Stimulated activated CD8-positive, alpha-beta memory T cell treated with anti-CD3 and anti-CD28 coated beads, Interleukin-2, amount 100 ng/mL, for 48 hours (primary cell): Measurements from ENCODE around the gene HHIPL1.

Experiments used
- DNase-seq, 2 donors: peaks; one replicate each; pipeline ENCODE4 v3.0.0-alpha.2; 2020; ENCODE audit warnings: low read depth in 2 of 2

The HHIPL1 gene

DNA sequence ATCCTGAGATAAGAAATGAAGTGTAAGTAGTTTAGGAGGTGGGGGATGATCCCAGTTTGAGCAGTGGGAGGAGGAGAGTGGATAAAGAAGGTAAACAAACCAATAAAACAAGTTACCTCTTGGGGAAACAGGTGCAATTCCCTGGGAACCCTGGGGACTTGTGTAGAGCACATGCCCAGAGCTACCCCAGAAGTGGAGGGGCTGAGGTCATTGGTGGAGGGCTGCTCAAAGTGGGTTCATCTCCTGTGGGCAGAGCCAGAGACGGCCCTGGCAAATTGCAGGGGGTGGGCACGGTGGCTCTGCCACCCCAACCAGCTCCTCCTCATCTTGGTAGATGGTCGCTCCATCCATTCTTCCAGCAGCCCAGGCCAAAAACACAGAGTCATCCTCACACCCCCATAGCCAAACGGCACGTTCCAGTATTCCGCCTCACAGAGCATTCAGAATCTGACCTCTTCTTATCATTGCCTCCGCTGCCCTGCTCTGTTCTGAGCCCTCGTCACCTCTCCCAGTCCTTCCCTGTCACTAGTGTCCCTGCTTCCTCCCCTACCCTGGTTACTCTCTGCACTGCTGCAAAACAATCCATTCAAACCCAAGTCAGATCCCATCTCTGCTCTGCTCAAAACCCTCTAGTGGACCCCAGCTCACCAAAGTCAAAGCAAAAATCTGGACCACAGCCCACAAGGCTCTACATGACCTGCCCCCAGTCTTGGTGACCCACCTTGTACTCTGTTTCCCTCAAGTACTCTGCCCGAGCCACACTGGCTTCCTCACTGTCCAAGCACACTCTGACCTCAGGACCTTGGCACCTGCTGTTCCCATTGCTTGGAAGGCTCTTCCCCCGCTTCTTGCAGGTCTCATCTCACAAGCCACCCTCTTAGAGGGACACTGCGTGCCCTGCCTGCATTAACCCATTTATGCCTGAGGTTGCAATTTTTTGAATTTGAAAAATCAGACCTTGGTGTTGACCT is 44.6 kb downstream of the HHIPL1 start:
- no peak for DNase-seq

GRCh38 chr14:99690636-99691035 is 45.7 kb downstream of the HHIPL1 start:
- DNase-seq, result no peak

GRCh38 chr14:99691111-99691885 is 46.4 kb downstream of the HHIPL1 start:
- DNase-seq, result no peak

DNA sequence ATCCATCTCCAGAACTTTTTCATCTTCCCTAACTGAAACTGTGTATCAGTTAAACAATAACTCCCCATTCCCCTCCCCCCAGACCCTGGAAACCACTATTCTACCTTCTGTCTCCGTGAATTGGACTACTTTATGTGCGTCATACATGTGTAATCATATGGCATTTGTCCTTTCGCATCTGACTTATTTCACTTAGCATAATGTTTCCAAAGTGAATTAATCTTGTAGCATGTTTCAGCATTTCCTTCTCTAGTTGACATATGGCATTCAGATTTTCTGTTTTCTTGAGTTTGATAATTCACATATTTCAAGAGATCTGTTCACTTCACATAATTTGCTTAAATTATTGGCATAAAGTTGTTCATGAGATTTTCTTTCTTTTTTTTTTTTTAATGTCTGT is 49.0 kb downstream of the HHIPL1 start:
- DNase-seq, result no peak

DNA sequence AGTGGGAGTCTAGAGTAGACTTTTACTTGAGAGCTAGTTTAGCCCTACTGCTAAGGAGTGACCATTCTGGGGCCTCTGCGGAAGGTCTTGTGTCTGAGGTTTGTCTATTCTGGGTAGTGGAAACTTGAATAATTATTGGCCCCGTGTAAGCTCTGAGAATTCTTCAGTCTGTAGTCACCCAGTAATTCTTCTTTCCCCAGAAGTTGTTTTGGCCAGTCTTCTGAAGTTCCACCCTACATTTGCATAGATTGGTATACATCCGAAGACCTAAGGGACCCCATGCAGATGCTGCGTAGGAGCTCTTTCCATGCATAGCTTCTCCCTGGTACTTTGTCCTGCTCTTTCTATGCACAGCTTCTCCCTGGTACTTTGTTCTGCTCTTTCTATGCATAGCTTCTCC is 52.0 kb downstream of the HHIPL1 start:
- DNase-seq, result no peak

GRCh38 chr14:99698236-99698635 is 53.3 kb downstream of the HHIPL1 start:
- no peak for DNase-seq

DNA sequence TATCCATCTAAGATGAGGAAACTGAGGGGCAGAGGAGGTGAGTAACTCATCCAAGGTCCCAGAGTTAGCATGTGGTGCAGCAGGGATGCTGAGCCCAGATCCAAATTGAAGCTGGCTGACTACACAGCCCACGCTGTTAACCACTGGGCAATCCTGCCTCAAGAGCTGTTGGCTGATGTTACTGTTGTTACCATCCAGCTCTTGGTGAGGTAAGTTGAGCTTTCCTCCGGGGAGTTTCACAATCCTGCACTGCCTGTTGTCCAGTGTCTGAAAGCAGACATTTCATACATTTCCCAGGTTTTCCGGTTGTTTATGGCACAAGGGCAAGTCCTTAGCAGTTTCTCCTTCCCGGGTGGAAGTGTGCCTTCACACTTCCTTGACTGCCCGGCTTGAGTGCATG is 53.7 kb downstream of the HHIPL1 start:
- DNase-seq, result no peak

DNA sequence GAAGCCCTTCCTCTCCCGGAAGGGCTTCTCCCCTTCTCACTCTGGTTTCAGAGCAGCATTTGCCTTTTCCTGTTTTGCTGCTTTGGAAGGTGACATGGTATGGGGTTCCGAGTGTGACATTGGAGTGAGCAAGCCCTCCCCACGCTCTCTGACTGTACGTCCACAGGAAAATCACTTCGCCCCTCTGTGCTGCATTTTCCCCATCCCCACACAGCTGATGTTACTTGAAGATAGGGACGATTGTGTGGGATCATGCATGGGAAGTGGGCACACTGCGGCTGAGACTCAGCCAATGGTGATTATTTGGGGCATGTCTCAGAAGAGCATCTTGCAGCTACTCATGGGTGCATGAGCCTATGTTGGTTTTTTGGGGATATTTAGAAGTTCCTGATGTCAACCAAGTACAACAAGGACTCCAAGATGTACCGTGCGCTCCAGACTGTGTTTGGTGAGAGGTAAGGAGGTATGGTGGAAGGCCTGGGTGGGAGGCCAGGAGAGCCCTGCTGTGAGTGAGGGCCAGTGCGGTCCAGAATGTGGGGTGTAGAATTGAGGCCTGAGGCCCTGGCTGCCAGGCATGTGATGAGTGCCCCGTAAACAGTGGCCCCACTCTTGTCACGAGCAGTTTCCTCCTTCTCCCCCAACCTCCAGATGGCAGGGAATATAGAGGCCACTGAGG is 54.3 kb downstream of the HHIPL1 start:
- DNase-seq, result no peak

- DNase-seq, result no peak
Observed at GRCh38 chr14:99699861-99700260, 54.9 kb downstream of the HHIPL1 start.

DNA sequence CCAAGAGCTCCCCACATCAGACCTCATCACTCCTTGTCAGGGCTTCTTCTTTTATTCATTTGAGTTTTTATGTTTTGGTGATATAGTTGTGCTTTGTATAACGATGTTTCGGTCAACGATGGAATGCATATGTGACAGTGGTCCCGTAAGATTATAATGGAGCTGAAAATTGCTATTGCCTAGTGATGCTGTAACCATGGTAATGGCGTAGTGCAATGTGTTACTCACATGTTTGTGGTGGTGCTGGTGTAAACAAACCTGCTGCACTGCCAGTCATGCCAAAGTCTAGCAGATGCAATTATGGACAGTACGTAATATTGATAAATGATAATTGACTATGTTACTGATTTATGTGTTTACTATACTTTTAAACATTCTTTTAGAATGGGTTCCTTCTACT is 55.5 kb downstream of the HHIPL1 start:
- no peak for DNase-seq

- no peak for DNase-seq
Observed at GRCh38 chr14:99701260-99701659, 56.3 kb downstream of the HHIPL1 start.

DNA sequence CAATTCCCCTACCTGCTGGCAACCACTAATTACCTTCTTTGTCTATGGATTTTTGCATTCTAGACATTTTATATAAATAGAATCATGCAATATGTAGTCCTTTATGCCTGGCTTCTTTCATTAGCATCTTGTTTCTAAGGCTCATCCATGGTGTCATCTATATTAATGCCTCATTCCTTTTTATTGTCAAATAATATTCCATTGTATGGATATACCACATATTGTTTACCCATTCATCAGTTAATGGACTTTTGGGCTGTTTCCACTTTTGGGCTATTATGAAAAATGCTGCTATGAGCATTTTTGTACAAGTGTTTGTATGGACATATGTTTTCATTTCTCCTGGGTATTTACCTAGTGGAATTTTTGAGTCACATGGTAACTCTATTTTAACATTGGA is 57.2 kb downstream of the HHIPL1 start:
- DNase-seq, result no peak

GRCh38 chr14:99703381-99703780 is 58.5 kb downstream of the HHIPL1 start:
- DNase-seq, result no peak

- DNase-seq, result no peak
Observed at GRCh38 chr14:99704037-99704436, 59.1 kb downstream of the HHIPL1 start.

DNA sequence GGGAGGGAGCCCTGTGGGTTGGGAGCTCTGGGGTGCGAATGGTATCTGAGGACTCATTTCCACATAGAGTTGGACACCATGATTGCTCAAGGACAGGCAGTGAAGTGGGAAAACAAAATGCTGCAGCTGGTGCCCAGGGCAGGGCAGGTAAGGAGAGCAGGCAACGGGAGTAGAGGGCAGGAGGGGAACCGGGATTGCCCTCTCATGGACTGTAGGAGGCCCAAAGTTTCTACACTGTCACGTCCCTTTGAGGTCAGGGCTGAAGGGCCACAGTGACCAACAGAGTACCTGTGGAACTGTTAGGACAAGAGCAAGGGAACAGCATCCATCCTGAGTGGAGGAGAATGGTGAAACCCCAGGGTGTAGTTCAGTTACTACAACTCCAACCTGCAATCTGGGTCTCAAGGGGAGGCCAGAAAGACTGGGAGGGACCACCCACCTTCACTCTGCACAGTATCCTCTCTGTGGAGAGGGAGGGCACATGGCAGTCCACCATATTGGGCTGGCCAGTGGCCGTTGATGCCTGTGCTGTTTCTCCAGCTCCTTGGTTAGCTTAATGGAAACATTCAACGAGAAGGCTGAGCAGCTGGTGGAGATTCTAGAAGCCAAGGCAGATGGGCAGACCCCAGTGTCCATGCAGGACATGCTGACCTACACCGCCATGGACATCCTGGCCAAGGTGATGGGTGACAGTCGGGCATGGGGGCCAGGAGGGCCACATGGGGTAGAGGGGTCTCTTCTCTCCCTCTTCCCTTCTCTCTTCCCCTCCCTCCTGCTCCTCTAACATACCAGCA is 61.4 kb downstream of the HHIPL1 start:
- no peak for DNase-seq

GRCh38 chr14:99707420-99707819 is 62.5 kb downstream of the HHIPL1 start:
- DNase-seq, result no peak

GRCh38 chr14:99707921-99708320 is 63.0 kb downstream of the HHIPL1 start:
- no peak for DNase-seq

DNA sequence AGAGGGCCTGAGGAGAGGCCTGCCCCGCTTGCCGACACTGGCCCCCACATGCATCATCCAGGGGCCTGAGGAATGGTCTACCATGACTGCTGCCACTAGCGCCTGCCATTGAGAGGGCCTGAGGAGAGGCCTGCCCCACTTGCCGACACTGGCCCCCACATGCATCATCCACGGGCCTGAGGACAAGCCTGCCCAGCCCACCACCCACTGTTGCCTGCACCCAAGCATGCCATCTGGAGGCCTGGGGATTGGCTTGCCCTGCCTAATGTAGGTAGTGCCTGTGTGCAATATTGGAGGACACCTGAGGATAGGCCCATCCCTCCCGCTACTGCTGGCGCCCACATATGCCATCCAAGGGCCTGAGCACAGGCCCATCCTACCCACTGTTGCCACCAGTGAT is 63.5 kb downstream of the HHIPL1 start:
- DNase-seq, result no peak

DNA sequence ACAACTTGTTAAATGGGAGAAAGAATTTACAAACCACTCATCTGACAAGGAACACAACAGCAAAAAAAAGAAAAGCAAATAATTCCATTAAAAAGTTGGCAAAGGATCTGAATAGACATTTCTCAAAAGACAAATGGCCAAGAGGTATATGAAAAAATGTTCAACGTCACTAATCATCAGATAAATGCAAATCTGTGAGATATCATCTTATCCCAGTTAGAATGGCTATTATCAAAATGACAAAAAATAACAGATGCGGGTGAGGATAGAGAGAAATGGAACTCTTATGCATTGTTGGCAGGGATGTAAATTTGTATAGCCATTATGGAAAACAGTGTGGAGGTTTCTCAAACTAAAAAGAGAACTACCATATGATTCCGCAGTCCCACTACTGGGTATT is 69.0 kb downstream of the HHIPL1 start:
- no peak for DNase-seq

- DNase-seq, result no peak
Observed at GRCh38 chr14:99715266-99716000, 70.5 kb downstream of the HHIPL1 start.
